Stimulated activated naive CD8-positive, alpha-beta T cell treated with anti-CD3 and anti-CD28 coated beads, Interleukin-15, Interleukin-2, amounts not matched to agents 100 ng/mL and 50 ng/mL, for 24 hours (primary cell): ENCODE data around the gene YWHAQ.
A peak's percentile ranks its signal among the peaks of the same experiment; 100 is the strongest.
"Not testable (repeated sequence)": the region's sequence is repeated elsewhere in the genome, so short reads cannot be mapped to it uniquely, and the experiment has no call there.

Source experiments
- H3K27ac Mint-ChIP-seq: one replicate; pipeline ENCODE4 v1.8.0; 2021; ENCODE audit warnings: mild to moderate bottlenecking, mixed read lengths
- H3K27me3 Mint-ChIP-seq: one replicate; pipeline ENCODE4 v1.8.0; 2021; ENCODE audit warnings: mixed read lengths
- H3K36me3 Mint-ChIP-seq: one replicate; pipeline ENCODE4 v1.8.0; 2021; ENCODE audit warnings: low read depth, mixed read lengths
- H3K4me1 Mint-ChIP-seq: one replicate; pipeline ENCODE4 v1.8.0; 2021; ENCODE audit warnings: low read depth, mixed read lengths
- H3K4me3 Mint-ChIP-seq: one replicate; pipeline ENCODE4 v1.8.0; 2021; ENCODE audit warnings: mild to moderate bottlenecking, mixed read lengths
- H3K9me3 Mint-ChIP-seq: one replicate; pipeline ENCODE4 v1.8.0; 2021; ENCODE audit warnings: mixed read lengths

The YWHAQ gene

DNA sequence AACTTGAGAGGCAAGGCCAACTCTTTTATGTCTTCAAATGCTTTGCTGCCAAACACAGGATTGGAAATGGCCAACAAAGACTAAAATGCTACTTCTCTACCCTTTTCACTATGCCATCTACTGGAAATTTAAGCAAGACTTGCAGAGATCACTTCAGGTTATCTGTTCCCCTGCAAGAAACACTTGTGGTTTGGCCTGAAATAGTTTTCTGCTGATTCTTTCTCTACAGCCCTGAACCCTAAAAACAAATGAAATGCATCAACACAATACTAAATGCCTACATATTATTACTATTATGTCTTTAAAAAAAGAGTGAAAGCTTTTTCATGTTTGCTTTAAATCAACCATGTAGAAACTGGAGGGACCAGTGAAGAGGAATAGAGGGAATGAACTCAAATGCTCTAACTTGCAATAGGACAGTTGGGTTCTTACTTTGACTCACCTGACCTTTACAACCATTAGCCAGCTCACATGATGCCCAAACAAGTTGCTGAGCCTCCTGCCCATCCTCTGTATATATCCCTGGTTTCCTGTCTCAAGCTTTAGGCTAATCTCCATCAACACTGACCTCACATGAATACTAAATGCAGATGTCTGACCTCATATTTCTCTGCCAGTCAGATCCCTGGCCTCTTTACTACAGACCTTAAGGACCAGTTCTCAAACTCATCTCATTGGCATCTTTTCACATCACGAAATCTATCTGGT, 57.6 kb downstream of the YWHAQ start:
- H3K36me3 Mint-ChIP-seq: no peaks in the 10 kb centered on the region
- no peak overlapping the region for H3K27ac Mint-ChIP-seq
- no peaks in the 10 kb centered on the region for H3K27me3 Mint-ChIP-seq
- peaks cover 17% of the 10 kb centered on the region for H3K4me1 Mint-ChIP-seq
- H3K9me3 Mint-ChIP-seq: no peaks in the 10 kb centered on the region
- no peak overlapping the region for H3K4me3 Mint-ChIP-seq

- no peaks in the 10 kb centered on the region for H3K36me3 Mint-ChIP-seq
- H3K4me3 Mint-ChIP-seq: no peak overlapping the region
- H3K27me3 Mint-ChIP-seq: no peaks in the 10 kb centered on the region
- H3K4me1 Mint-ChIP-seq: peaks cover 17% of the 10 kb centered on the region
- no peaks in the 10 kb centered on the region for H3K9me3 Mint-ChIP-seq
- no peak overlapping the region for H3K27ac Mint-ChIP-seq
These were observed 60.4 kb downstream of the YWHAQ start for GRCh38 chr2:9570182-9571060.

DNA sequence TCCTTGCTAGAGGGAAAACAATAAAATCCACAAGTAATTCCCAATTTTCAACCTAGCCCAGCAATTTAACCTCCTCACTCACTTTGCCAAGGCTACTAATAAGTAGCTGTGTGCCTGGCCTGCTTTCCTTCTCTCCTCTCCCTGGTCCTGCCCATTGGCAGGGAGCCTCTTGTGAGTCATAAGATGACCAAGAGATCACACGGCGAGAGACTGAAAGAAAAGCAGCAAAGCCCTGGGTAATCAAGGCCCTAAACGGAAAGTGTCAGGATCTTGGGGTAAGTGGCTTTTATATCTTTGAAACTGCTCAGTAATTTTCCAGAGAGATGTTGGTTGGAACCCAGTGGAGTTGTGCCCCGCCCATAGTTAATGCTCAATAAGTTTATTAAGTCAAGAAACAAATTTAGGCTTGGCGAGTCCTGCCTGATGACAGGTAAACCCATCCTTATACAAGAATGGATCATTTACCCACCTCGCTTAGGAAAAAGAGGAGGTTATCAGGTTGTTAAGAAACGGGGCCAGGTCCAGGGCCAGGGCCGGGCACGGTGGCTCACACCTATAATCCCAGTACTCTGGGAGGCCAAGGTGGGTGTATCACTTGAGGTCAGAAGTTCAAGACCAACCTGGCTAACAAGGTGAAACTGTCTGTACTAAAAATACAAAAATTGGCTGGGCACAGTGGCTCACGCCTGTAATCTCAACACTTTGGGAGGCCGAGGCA, 65.2 kb downstream of the YWHAQ start:
- no peaks in the 10 kb centered on the region for H3K27me3 Mint-ChIP-seq

GRCh38 chr2:9560628-9561027, 70.2 kb downstream of the YWHAQ start:
- Mint-ChIP-seq H3K27ac (no peak overlapping the region), H3K4me1 (peaks cover 21% of the 10 kb centered on the region), H3K36me3 (peaks cover 7% of the 10 kb centered on the region)

More for the DNA sequence above, 65.2 kb downstream of the YWHAQ start:
- Mint-ChIP-seq H3K9me3 (no peaks in the 10 kb centered on the region), H3K36me3 (peaks cover 1% of the 10 kb centered on the region), H3K27ac (no peak overlapping the region), H3K4me3 (no peak overlapping the region), H3K4me1 (peaks cover 3% of the 10 kb centered on the region)

GRCh38 chr2:9558948-9559381, 71.8 kb downstream of the YWHAQ start:
- Mint-ChIP-seq H3K9me3 (no peaks in the 10 kb centered on the region), H3K4me1 (peaks cover 34% of the 10 kb centered on the region), H3K4me3 (no peak overlapping the region), H3K36me3 (peaks cover 11% of the 10 kb centered on the region), H3K27me3 (no peaks in the 10 kb centered on the region), H3K27ac (no peak overlapping the region)

More at GRCh38 chr2:9560628-9561027, 70.2 kb downstream of the YWHAQ start:
- Mint-ChIP-seq H3K9me3 (no peaks in the 10 kb centered on the region), H3K4me3 (no peak overlapping the region), H3K27me3 (no peaks in the 10 kb centered on the region)

GRCh38 chr2:9556121-9556743, 74.6 kb downstream of the YWHAQ start:
- H3K36me3 Mint-ChIP-seq: peaks cover 13% of the 10 kb centered on the region
- H3K4me1 Mint-ChIP-seq: peaks cover 56% of the 10 kb centered on the region
- peak overlapping the region; percentile 91 for H3K27ac Mint-ChIP-seq
- H3K9me3 Mint-ChIP-seq: no peaks in the 10 kb centered on the region
- H3K4me3 Mint-ChIP-seq: peak overlapping the region; percentile 93
- H3K27me3 Mint-ChIP-seq: no peaks in the 10 kb centered on the region

GRCh38 chr2:9555297-9556120, 75.3 kb downstream of the YWHAQ start, which contains the start of gene ADAM17:
TSS of gene ADAM17 (minus strand) at chr2:9555830. CDS start at chr2:9555605, 225 bp downstream.
- Mint-ChIP-seq H3K9me3 (no peaks in the 10 kb centered on the region), H3K27ac (peak within 1 kb of the TSS; percentile 91), H3K36me3 (peaks cover 11% of the 10 kb centered on the region), H3K27me3 (no peaks in the 10 kb centered on the region), H3K4me1 (peaks cover 61% of the 10 kb centered on the region), H3K4me3 (peak within 1 kb of the TSS; percentile 93)

- H3K36me3 Mint-ChIP-seq: peaks cover 9% of the 10 kb centered on the region
- no peaks in the 10 kb centered on the region for H3K27me3 Mint-ChIP-seq
- H3K4me1 Mint-ChIP-seq: peaks cover 65% of the 10 kb centered on the region
- H3K4me3 Mint-ChIP-seq: peak overlapping the region; percentile 93
- H3K9me3 Mint-ChIP-seq: no peaks in the 10 kb centered on the region
- H3K27ac Mint-ChIP-seq: peak overlapping the region; percentile 91
These were observed 75.9 kb downstream of the YWHAQ start for GRCh38 chr2:9554921-9555296.

- peaks cover 7% of the 10 kb centered on the region for H3K36me3 Mint-ChIP-seq
- H3K4me3 Mint-ChIP-seq: peak overlapping the region; percentile 59
- H3K9me3 Mint-ChIP-seq: no peaks in the 10 kb centered on the region
- peaks cover 80% of the 10 kb centered on the region for H3K4me1 Mint-ChIP-seq
- no peaks in the 10 kb centered on the region for H3K27me3 Mint-ChIP-seq
- peak overlapping the region; percentile 82 for H3K27ac Mint-ChIP-seq
These were observed 78.3 kb downstream of the YWHAQ start for GRCh38 chr2:9552219-9553178.

- not testable (repeated sequence) for H3K36me3 Mint-ChIP-seq, H3K27me3 Mint-ChIP-seq, H3K4me3 Mint-ChIP-seq, H3K9me3 Mint-ChIP-seq
- Mint-ChIP-seq H3K27ac (peak overlapping the region; percentile 77), H3K4me1 (peaks cover 79% of the 10 kb centered on the region)
These were observed 79.9 kb downstream of the YWHAQ start for GRCh38 chr2:9550859-9551391.

DNA sequence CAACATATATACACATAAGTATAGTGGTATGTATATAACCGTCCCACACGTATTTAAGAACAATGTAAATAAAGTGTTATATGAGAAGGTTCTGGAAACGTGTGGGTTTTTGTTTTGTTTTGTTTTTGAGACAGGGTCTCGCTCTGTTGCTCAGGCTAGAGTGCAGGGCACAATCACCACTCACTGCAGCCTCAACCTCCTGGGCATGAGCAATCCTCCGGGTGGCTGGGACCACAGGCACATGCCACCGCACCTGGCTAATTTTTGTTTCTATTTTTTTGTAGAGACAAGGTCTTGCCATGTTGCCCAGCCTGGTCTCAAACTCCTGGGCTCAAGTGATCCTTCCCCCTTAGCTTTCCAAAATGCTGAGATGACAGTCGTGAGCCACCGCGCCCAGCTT, 81.4 kb downstream of the YWHAQ start:
- no peaks in the 10 kb centered on the region for H3K9me3 Mint-ChIP-seq
- peaks cover 6% of the 10 kb centered on the region for H3K36me3 Mint-ChIP-seq
- peaks cover 85% of the 10 kb centered on the region for H3K4me1 Mint-ChIP-seq
- peak overlapping the region; percentile 13 for H3K27ac Mint-ChIP-seq
- H3K27me3 Mint-ChIP-seq: no peaks in the 10 kb centered on the region
- no peak overlapping the region for H3K4me3 Mint-ChIP-seq

DNA sequence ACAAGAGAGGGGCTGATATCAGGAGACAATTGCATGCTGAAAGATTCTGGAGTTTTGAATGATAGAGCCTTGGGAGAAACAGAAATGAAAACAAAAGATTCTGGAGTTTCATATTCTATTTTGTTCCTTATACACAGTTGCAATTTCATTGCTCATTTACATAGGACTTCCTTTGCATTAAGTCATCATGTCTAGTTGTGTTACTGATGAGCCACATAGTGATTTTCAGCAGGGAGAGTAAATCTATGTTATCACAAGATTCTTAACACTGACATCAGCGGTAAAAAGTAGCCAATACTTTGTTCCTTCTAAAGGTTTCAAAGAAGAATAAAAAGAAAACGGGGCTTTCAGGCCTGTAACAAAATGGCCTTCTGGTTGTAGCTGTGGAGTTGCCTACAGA, 82.3 kb downstream of the YWHAQ start:
- Mint-ChIP-seq H3K27me3 (no peaks in the 10 kb centered on the region), H3K4me3 (peak overlapping the region; percentile 59), H3K4me1 (peaks cover 85% of the 10 kb centered on the region), H3K36me3 (peaks cover 3% of the 10 kb centered on the region), H3K27ac (peak overlapping the region; percentile 86), H3K9me3 (no peaks in the 10 kb centered on the region)
